WTC11 (cell line): ENCODE measurements around the gene HS6ST1.

Experiments
- FOXJ3 ChIP-seq: sonication (generic); formaldehyde crosslinking; IDR thresholded peaks from 2 replicates; pipeline ENCODE4 v1.9.0; 2021; ENCODE audit warnings: missing genetic modification reagents, mild to moderate bottlenecking, borderline replicate concordance
- JUN ChIP-seq: sonication (generic); formaldehyde crosslinking; IDR thresholded peaks from 2 replicates; pipeline ENCODE4 v1.8.0; 2023; ENCODE audit warnings: mild to moderate bottlenecking, missing genetic modification reagents
- NFYB ChIP-seq: sonication (generic); formaldehyde crosslinking; conservative IDR thresholded peaks from 2 replicates; pipeline ENCODE4 v1.8.0; 2022; ENCODE audit warnings: low read depth, missing genetic modification reagents
- NR2C2 ChIP-seq: sonication (generic); formaldehyde crosslinking; IDR thresholded peaks from 2 replicates; pipeline ENCODE4 v1.8.0; 2022; ENCODE audit warnings: mild to moderate bottlenecking, missing genetic modification reagents
- TCF7 ChIP-seq: sonication (generic); formaldehyde crosslinking; IDR thresholded peaks from 2 replicates; pipeline ENCODE4 v1.8.0; 2022; ENCODE audit warnings: mild to moderate bottlenecking, low read depth, missing genetic modification reagents, moderate library complexity
- TEAD4 ChIP-seq: sonication (generic); formaldehyde crosslinking; IDR thresholded peaks from 2 replicates; pipeline ENCODE4 v1.8.0; 2022; ENCODE audit warnings: mild to moderate bottlenecking, missing genetic modification reagents
- ZNF121 ChIP-seq: sonication (generic); formaldehyde crosslinking; IDR thresholded peaks from 2 replicates; pipeline ENCODE4 v1.8.0; 2023; ENCODE audit warnings: missing genetic modification reagents
- TF ChIP-seq, protein P1 (sequence below): fragments of 200-600 bp; IDR thresholded peaks from 2 replicates; pipeline ENCODE4 v1.8.0; 2022; ENCODE audit warnings: antibody characterized with exemption
- TF ChIP-seq, protein P2 (sequence below): sonication (generic); formaldehyde crosslinking; IDR thresholded peaks from 2 replicates; pipeline ENCODE4 v1.8.1; 2023; ENCODE audit warnings: mild to moderate bottlenecking, missing genetic modification reagents, moderate library complexity

- TF ChIP-seq FOXJ3, result no peak
- no peak for TF ChIP-seq NFYB (CRISPR knock-in tag)
- TF ChIP-seq, protein P1, sequence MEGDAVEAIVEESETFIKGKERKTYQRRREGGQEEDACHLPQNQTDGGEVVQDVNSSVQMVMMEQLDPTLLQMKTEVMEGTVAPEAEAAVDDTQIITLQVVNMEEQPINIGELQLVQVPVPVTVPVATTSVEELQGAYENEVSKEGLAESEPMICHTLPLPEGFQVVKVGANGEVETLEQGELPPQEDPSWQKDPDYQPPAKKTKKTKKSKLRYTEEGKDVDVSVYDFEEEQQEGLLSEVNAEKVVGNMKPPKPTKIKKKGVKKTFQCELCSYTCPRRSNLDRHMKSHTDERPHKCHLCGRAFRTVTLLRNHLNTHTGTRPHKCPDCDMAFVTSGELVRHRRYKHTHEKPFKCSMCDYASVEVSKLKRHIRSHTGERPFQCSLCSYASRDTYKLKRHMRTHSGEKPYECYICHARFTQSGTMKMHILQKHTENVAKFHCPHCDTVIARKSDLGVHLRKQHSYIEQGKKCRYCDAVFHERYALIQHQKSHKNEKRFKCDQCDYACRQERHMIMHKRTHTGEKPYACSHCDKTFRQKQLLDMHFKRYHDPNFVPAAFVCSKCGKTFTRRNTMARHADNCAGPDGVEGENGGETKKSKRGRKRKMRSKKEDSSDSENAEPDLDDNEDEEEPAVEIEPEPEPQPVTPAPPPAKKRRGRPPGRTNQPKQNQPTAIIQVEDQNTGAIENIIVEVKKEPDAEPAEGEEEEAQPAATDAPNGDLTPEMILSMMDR, result no peak
- no peak for TF ChIP-seq TCF7 (CRISPR knock-in tag)
- no peak for TF ChIP-seq TEAD4 (CRISPR knock-in tag)
- TF ChIP-seq JUN (CRISPR knock-in tag), result no peak
- no peak for TF ChIP-seq ZNF121
- TF ChIP-seq, protein P2, sequence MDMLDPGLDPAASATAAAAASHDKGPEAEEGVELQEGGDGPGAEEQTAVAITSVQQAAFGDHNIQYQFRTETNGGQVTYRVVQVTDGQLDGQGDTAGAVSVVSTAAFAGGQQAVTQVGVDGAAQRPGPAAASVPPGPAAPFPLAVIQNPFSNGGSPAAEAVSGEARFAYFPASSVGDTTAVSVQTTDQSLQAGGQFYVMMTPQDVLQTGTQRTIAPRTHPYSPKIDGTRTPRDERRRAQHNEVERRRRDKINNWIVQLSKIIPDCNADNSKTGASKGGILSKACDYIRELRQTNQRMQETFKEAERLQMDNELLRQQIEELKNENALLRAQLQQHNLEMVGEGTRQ (CRISPR knock-in tag), result no peak
- no peak for TF ChIP-seq NR2C2 (CRISPR knock-in tag)
These were observed 37.5 kb upstream of the HS6ST1 start for GRCh38 chr2:128356127-128356526.
